Transverse colon (tissue), 4 donors: Measurements from ENCODE around the gene TMEM163. TPM values are rescaled to one million over a fixed set of nuclear protein-coding genes. Genes with fewer than 3 reads are reported as not detected.

ENCODE experiments used
- DNase-seq: peaks from one replicate; pipeline ENCODE4 v3.0.0-alpha.2; 2019
- H3K27ac ChIP-seq, 4 donors: fragments of 200-600 bp; sonication (generic); 2 replicates each; pipeline ENCODE4 v1.5.1; 2016 to 2018; ENCODE audit warnings: inconsistent platforms in 4 of 4
- H3K27me3 ChIP-seq: fragments of 200-600 bp; sonication (generic); 2 replicates; pipeline ENCODE4 v1.5.1; 2017; ENCODE audit warnings: inconsistent platforms
- H3K36me3 ChIP-seq, 4 donors: fragments of 200-600 bp; sonication (generic); 2 replicates each; pipeline ENCODE4 v1.5.1; 2017 to 2019; ENCODE audit warnings: inconsistent platforms in 4 of 4
- H3K4me1 ChIP-seq, 4 donors: fragments of 200-600 bp; sonication (generic); 2 replicates each; pipeline ENCODE4 v1.5.1; 2017 to 2020; ENCODE audit warnings: inconsistent platforms in 4 of 4
- H3K4me3 ChIP-seq, 4 donors: fragments of 200-600 bp; sonication (generic); 1 replicate in 1 of 4; 2 replicates in 3 of 4; pipeline versions ENCODE4 v1.5.1 to v1.6.1; 2017 to 2019; ENCODE audit warnings: inconsistent platforms in 4 of 4
- H3K9me3 ChIP-seq, 2 donors: fragments of 200-600 bp; sonication (generic); 2 replicates each; pipeline ENCODE4 v1.5.1; 2017 to 2019; ENCODE audit warnings: inconsistent platforms in 2 of 2
- EP300 ChIP-seq: sonication (generic); formaldehyde crosslinking; IDR thresholded peaks from one replicate; pipeline ENCODE4 v1.6.1; 2017; ENCODE audit warnings: antibody characterized with exemption, low read depth
- POLR2A ChIP-seq: fragments of 450-650 bp; IDR thresholded peaks from one replicate; pipeline ENCODE4 v1.6.1; 2016; ENCODE audit warnings: antibody characterized with exemption, mild to moderate bottlenecking, moderate library complexity
- POLR2AphosphoS5 ChIP-seq, 3 donors: sonication (generic); formaldehyde crosslinking; IDR thresholded peaks; one replicate each; pipeline ENCODE4 v1.6.1; 2016; ENCODE audit warnings: antibody characterized with exemption in 3 of 3
- WGBS, 2 donors: methylation state at CpG; one replicate each; pipeline ENCODE4 v1.1.5; 2018; ENCODE audit warnings: low coverage in 1 of 2; 5-methylcytosine and 5-hydroxymethylcytosine counted together
- in situ Hi-C, 4 donors: fragments of 200-750 bp; cut with MboI; loops; one replicate each; pipeline versions ENCODE4 v1.15.0 to v1.15.1; 2017; ENCODE audit warnings: low sequenced_read_pairs in 3 of 4, low pct_ligation_motif_present in 1 of 4, low pct_unique_long_range_greater_than_20kb in 1 of 4
- intact Hi-C: fragments of 100-400 bp; cut with DNase I; formaldehyde crosslinking; loops from one replicate; pipeline ENCODE4 v1.15.1; 2023; ENCODE audit warnings: low total_unique reads
- total RNA-seq, 4 donors: library from RNA; depleted of rRNA; stranded (reverse); fragments of >200 nt; gene quantifications; one replicate each; pipeline ENCODE4 v1.1.0, GENCODE V29; 2016
- TF ChIP-seq, protein P1 (sequence below), 5 experiments: fragments of 200-600 bp in 3 of 5; fragments of 450-650 bp in 2 of 5; sonication (generic) in 3 of 5; IDR thresholded peaks; 1 replicate in 2 of 5; 2 replicates in 3 of 5; pipeline ENCODE4 v1.5.1; 2016 to 2017; ENCODE audit warnings: antibody characterized with exemption in 5 of 5, inconsistent platforms in 3 of 5, mild to moderate bottlenecking in 2 of 5, moderate library complexity in 1 of 5

TMEM163 gene
- total RNA-seq, 4 donors from 2014 or later = 0.48 TPM; not detected in 3

DNA sequence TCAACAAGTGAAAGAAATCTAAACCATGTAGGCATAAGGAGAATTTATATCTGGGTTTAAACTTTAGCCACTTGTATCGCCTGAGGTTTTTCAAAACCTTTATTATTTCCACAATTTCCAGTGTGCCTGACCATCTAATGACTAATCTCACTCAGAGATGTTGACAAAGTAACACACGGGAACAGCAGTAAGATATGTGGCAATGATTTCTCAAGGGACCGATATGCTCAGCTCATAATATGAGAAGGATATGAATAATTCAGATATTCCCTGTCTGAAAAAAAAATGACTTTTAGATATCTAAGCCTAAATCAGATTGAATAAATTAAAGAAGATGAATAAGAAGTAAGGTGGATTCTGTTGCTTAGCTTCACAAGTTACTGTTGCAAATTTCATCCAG lies 43.5 kb downstream of the TMEM163 start:
- TF ChIP-seq POLR2A = no peak
- TF ChIP-seq POLR2AphosphoS5 (IDR thresholded peaks at IDR 0.05) = no peak
- TF ChIP-seq, protein P1, sequence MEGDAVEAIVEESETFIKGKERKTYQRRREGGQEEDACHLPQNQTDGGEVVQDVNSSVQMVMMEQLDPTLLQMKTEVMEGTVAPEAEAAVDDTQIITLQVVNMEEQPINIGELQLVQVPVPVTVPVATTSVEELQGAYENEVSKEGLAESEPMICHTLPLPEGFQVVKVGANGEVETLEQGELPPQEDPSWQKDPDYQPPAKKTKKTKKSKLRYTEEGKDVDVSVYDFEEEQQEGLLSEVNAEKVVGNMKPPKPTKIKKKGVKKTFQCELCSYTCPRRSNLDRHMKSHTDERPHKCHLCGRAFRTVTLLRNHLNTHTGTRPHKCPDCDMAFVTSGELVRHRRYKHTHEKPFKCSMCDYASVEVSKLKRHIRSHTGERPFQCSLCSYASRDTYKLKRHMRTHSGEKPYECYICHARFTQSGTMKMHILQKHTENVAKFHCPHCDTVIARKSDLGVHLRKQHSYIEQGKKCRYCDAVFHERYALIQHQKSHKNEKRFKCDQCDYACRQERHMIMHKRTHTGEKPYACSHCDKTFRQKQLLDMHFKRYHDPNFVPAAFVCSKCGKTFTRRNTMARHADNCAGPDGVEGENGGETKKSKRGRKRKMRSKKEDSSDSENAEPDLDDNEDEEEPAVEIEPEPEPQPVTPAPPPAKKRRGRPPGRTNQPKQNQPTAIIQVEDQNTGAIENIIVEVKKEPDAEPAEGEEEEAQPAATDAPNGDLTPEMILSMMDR (IDR thresholded peaks at IDR 0.05) = no peak
- no peak for TF ChIP-seq EP300
- H3K27me3 ChIP-seq = no peaks in the 10 kb centered on the region
- in situ Hi-C loops = no loop called here
- no peak overlapping the region for H3K4me3 ChIP-seq
- peaks cover 0 to 5% (median 0%) of the 10 kb centered on the region in 4 donors for H3K4me1 ChIP-seq
- intact Hi-C loops = no loop called here
- H3K36me3 ChIP-seq = no peaks in the 10 kb centered on the region
- H3K27ac ChIP-seq = no peak overlapping the region
- no peaks in the 10 kb centered on the region for H3K9me3 ChIP-seq
- no peak for DNase-seq
- 72 to 73% methylated on average over 3 of the region's 3 CpGs for WGBS, 2 donors

DNA sequence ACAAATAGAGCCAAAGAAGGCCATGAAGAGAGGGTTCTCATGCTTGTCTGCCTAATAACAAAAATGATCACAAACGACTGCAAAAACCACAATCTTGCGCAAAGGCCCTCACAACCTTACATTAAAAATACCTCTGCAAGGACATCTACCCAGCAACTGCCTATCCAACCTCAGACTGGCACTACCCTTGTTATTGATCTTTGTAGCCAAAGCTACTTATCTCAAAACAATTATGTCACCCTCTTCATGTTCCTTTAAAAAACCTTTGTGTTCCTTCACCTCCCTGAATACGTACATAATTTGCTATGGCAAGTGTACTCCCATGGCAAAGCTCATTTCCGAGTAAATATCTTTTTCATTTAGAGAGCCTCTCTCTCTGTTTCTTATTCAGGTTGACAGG lies 44.1 kb downstream of the TMEM163 start:
- TF ChIP-seq POLR2A (no peak), POLR2AphosphoS5 (IDR thresholded peaks at IDR 0.05) (no peak), EP300 (no peak)
- TF ChIP-seq, protein P1 (IDR thresholded peaks at IDR 0.05) = no peak
- intact Hi-C loops (no loop called here), in situ Hi-C loops (no loop called here)
- no peak for DNase-seq
- Histone ChIP-seq H3K4me3 (no peak overlapping the region), H3K9me3 (no peaks in the 10 kb centered on the region), H3K36me3 (no peaks in the 10 kb centered on the region), H3K27me3 (no peaks in the 10 kb centered on the region), H3K4me1 (peaks cover 0 to 5% (median 0%) of the 10 kb centered on the region in 4 donors), H3K27ac (no peak overlapping the region)
- 72 to 84% methylated on average over 4 of the region's 4 CpGs for WGBS, 2 donors

DNA sequence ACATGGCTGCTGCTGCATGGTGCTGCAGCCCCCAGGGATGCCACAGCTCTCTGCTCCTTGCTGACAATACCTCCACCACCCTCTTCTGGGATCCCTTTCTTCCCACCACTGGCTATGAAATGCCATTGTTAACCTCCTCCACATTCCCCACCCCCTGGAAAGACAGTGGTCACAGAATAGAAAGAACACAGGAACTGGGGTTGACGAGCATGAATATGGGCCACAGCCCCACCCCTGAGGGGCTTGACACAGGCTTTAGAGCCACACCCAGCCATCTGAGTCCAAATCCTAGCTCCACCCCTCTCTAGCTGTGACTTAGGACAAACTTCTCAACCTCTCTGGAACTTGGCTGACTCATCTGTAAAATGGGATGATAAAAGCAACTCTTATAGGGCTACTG lies 47.3 kb downstream of the TMEM163 start:
- Histone ChIP-seq H3K27ac (no peak overlapping the region), H3K4me1 (peaks cover 0 to 5% (median 0%) of the 10 kb centered on the region in 4 donors)
- WGBS, 2 donors = 0% methylated on average over 1 of the region's 1 CpG; no CpG with 5 or more reads in 1 of the 2 donors

DNA sequence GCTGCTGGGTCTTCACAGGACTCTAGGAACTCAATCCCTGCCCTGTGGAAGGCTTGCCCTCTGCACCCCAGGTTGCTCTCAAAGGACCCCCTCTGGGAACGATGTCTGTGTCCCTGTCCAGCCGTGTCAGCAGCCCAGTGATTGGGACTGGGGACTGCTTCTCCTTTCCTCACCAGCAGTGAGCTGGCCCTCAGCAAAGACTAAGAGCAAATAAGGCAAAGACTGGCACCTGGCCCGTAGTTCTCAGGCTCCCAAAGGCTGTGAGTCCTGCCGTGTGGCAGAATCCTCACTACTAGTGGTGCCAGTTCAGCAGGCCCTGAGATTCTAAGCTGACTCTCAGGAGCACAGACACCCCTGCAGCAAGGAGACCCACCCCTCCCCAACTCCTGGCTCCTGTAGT lies 47.8 kb downstream of the TMEM163 start:
- H3K4me1 ChIP-seq = peaks cover 0 to 5% (median 0%) of the 10 kb centered on the region in 4 donors
- no peaks in the 10 kb centered on the region for H3K9me3 ChIP-seq
- WGBS, 2 donors = 36 to 57% methylated on average over 1 to 4 of the region's 4 CpGs
- no peak for DNase-seq
- in situ Hi-C loops (no loop called here), intact Hi-C loops (no loop called here)
- TF ChIP-seq POLR2AphosphoS5 (IDR thresholded peaks at IDR 0.05) (no peak), POLR2A (no peak), EP300 (no peak)
- TF ChIP-seq, protein P1 (IDR thresholded peaks at IDR 0.05) = no peak
- H3K36me3 ChIP-seq = no peaks in the 10 kb centered on the region
- no peak overlapping the region for H3K27ac ChIP-seq
- no peaks in the 10 kb centered on the region for H3K27me3 ChIP-seq
- no peak overlapping the region for H3K4me3 ChIP-seq

More for the DNA sequence above, 47.3 kb downstream of the TMEM163 start:
- no peaks in the 10 kb centered on the region for H3K36me3 ChIP-seq
- intact Hi-C loops = no loop called here
- H3K9me3 ChIP-seq = no peaks in the 10 kb centered on the region
- TF ChIP-seq POLR2AphosphoS5 (IDR thresholded peaks at IDR 0.05) (no peak), POLR2A (no peak), EP300 (no peak)
- TF ChIP-seq, protein P1 (IDR thresholded peaks at IDR 0.05) = no peak
- H3K4me3 ChIP-seq = no peak overlapping the region
- DNase-seq = no peak
- in situ Hi-C loops = no loop called here
- no peaks in the 10 kb centered on the region for H3K27me3 ChIP-seq
